ENCODE measurements around the gene CCL17. TPM values are rescaled to one million over a fixed set of nuclear protein-coding genes. Genes with fewer than 3 reads are reported as not detected.

CCL17 gene
- not detected in 2 replicates for total RNA-seq (2014; rRNA removed; shearing (Covaris generic); ENCODE audit: low replicate concordance)

GRCh38 chr16:57403965-57404817, at the start of gene CCL17:
CCL17 (plus strand) TSS chr16:57404767; CDS start chr16:57413933, 9,166 bp downstream.
- in situ Hi-C loops (cut with HindIII; ENCODE audit: low pct_unique_long_range_greater_than_20kb, low sequenced_read_pairs) = no loop called here
- no peak for DNase-seq (ENCODE audit: low read depth)

- in situ Hi-C loops (cut with HindIII; ENCODE audit: low pct_unique_long_range_greater_than_20kb, low sequenced_read_pairs) = no loop called here
- DNase-seq (ENCODE audit: low read depth) = no peak
These were observed 48.6 kb upstream of the CCL17 start for GRCh38 chr16:57355898-57356414.

- in situ Hi-C loops (cut with HindIII; ENCODE audit: low pct_unique_long_range_greater_than_20kb, low sequenced_read_pairs) = no loop called here
- no peak for DNase-seq (ENCODE audit: low read depth)
These were observed 48.0 kb upstream of the CCL17 start for GRCh38 chr16:57356547-57356946.

- in situ Hi-C loops (cut with HindIII; ENCODE audit: low pct_unique_long_range_greater_than_20kb, low sequenced_read_pairs) = no loop called here
- DNase-seq (ENCODE audit: low read depth) = no peak
These were observed 47.1 kb upstream of the CCL17 start for GRCh38 chr16:57357330-57358085.

GRCh38 chr16:57358086-57358420, 46.5 kb upstream of the CCL17 start:
- DNase-seq (ENCODE audit: low read depth) = no peak
- in situ Hi-C loops (cut with HindIII; ENCODE audit: low pct_unique_long_range_greater_than_20kb, low sequenced_read_pairs) = no loop called here

GRCh38 chr16:57358527-57359095, 46.0 kb upstream of the CCL17 start, which contains the start of gene CCL22:
CCL22 (plus strand) TSS chr16:57358783; CDS start chr16:57358817, 34 bp downstream.
- in situ Hi-C loops (cut with HindIII; ENCODE audit: low pct_unique_long_range_greater_than_20kb, low sequenced_read_pairs) = no loop called here
- no peak for DNase-seq (ENCODE audit: low read depth)

GRCh38 chr16:57360321-57360935, 44.1 kb upstream of the CCL17 start:
- in situ Hi-C loops (cut with HindIII; ENCODE audit: low pct_unique_long_range_greater_than_20kb, low sequenced_read_pairs) = no loop called here
- DNase-seq (ENCODE audit: low read depth) = no peak

GRCh38 chr16:57361404-57361803, 43.2 kb upstream of the CCL17 start:
- in situ Hi-C loops (cut with HindIII; ENCODE audit: low pct_unique_long_range_greater_than_20kb, low sequenced_read_pairs) = no loop called here
- no peak for DNase-seq (ENCODE audit: low read depth)

- in situ Hi-C loops (cut with HindIII; ENCODE audit: low pct_unique_long_range_greater_than_20kb, low sequenced_read_pairs) = no loop called here
- no peak for DNase-seq (ENCODE audit: low read depth)
These were observed 40.4 kb upstream of the CCL17 start for GRCh38 chr16:57364143-57364542.

- no peak for DNase-seq (ENCODE audit: low read depth)
- in situ Hi-C loops (cut with HindIII; ENCODE audit: low pct_unique_long_range_greater_than_20kb, low sequenced_read_pairs) = no loop called here
These were observed 38.0 kb upstream of the CCL17 start for GRCh38 chr16:57366544-57367040.

- no peak for DNase-seq (ENCODE audit: low read depth)
These were observed 37.3 kb upstream of the CCL17 start for GRCh38 chr16:57367116-57367752.

GRCh38 chr16:57371494-57372371, 32.8 kb upstream of the CCL17 start:
- DNase-seq (ENCODE audit: low read depth) = no peak
- in situ Hi-C loops (cut with HindIII; ENCODE audit: low pct_unique_long_range_greater_than_20kb, low sequenced_read_pairs) = no loop called here

More at GRCh38 chr16:57367116-57367752, 37.3 kb upstream of the CCL17 start:
- in situ Hi-C loops (cut with HindIII; ENCODE audit: low pct_unique_long_range_greater_than_20kb, low sequenced_read_pairs) = no loop called here

GRCh38 chr16:57372372-57373116, 32.0 kb upstream of the CCL17 start, which contains the start of gene CX3CL1:
CX3CL1 (plus strand) TSS chr16:57372490; CDS start chr16:57372569, 79 bp downstream.
- DNase-seq (ENCODE audit: low read depth) = peak; percentile 95
- in situ Hi-C loops (cut with HindIII; ENCODE audit: low pct_unique_long_range_greater_than_20kb, low sequenced_read_pairs) = no loop called here

- in situ Hi-C loops (cut with HindIII; ENCODE audit: low pct_unique_long_range_greater_than_20kb, low sequenced_read_pairs) = no loop called here
- no peak for DNase-seq (ENCODE audit: low read depth)
These were observed 31.2 kb upstream of the CCL17 start for GRCh38 chr16:57373117-57373947.

- in situ Hi-C loops (cut with HindIII; ENCODE audit: low pct_unique_long_range_greater_than_20kb, low sequenced_read_pairs) = no loop called here
These were observed 30.5 kb upstream of the CCL17 start for GRCh38 chr16:57374067-57374534.

More at GRCh38 chr16:57374067-57374534, 30.5 kb upstream of the CCL17 start:
- DNase-seq (ENCODE audit: low read depth) = peak; percentile 48

Measured in Caki2 (cell line).